ENCODE results near the gene ZBED5.

GRCh38 chr11:10881892-10882291, 24.0 kb upstream of the ZBED5 start:
- TF ChIP-seq, protein P1, sequence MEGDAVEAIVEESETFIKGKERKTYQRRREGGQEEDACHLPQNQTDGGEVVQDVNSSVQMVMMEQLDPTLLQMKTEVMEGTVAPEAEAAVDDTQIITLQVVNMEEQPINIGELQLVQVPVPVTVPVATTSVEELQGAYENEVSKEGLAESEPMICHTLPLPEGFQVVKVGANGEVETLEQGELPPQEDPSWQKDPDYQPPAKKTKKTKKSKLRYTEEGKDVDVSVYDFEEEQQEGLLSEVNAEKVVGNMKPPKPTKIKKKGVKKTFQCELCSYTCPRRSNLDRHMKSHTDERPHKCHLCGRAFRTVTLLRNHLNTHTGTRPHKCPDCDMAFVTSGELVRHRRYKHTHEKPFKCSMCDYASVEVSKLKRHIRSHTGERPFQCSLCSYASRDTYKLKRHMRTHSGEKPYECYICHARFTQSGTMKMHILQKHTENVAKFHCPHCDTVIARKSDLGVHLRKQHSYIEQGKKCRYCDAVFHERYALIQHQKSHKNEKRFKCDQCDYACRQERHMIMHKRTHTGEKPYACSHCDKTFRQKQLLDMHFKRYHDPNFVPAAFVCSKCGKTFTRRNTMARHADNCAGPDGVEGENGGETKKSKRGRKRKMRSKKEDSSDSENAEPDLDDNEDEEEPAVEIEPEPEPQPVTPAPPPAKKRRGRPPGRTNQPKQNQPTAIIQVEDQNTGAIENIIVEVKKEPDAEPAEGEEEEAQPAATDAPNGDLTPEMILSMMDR (conservative IDR thresholded peaks at IDR 0.05): no peak
- no peak for TF ChIP-seq ZFX (IDR thresholded peaks at IDR 0.05)

Data from C4-2B (cell line).